ENCODE measurements around the gene CD74. TPM values are rescaled to one million over a fixed set of nuclear protein-coding genes. Genes with fewer than 3 reads are reported as not detected.

CD74 gene
- total and polyA plus RNA-seq, 2 of the 13 experiments (the other 11 are each of a cell fraction or from before 2014, with no cell fraction given): 34.1 to 84.4 TPM

DNA sequence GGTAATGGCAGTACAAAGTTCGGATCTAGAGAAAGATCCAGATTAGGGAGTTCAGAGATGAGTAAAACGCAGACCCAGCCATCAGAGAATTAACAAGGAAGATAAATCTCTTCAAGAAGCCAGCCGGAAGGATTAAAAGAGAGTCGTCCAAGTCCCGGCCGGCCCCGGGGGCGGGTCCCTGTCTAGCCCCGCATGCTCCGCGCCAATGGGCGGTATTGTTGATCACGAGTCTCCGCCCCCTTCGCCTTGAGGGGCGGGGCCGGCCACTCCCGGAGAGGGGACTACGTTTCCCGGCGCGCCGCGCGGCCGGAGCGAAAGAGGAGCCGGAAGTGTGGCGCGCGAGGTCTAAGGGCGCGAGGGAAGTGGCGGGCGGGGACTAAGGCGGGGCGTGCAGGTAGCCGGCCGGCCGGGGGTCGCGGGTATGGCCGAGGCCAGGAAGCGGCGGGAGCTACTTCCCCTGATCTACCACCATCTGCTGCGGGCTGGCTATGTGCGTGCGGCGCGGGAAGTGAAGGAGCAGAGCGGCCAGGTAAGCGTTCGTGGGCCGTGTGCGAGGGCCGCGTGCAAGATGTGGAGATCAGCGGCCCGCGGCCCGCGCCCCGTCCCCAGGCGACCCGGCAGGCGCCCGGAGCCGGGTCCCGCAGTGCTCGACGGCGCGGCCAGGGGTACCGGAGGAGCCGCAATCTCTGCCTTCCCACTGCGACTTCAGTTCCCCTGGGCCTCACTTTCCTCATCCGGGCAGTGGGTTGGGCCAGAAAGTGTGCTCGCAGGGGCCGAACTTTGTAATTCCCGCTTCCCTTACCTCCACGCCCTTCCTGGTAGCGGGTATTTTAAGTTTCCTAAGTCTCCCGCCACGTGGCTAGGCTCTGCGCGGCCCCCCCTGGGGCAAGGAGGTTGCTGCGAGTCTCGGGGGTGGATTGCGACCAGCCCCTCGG lies 55.1 kb downstream of the CD74 start, which contains the start of gene TCOF1 (continued):
- TF ChIP-seq ZBTB2 (CRISPR knock-in tag; IDR thresholded peaks at IDR 0.05; ENCODE audit: low read depth): peak; percentile 48; the same call in 1 of the 2 replicates
- peak; percentile 68 for TF ChIP-seq KAT8 (CRISPR knock-in tag; IDR thresholded peaks at IDR 0.05)
- TF ChIP-seq, protein P1, sequence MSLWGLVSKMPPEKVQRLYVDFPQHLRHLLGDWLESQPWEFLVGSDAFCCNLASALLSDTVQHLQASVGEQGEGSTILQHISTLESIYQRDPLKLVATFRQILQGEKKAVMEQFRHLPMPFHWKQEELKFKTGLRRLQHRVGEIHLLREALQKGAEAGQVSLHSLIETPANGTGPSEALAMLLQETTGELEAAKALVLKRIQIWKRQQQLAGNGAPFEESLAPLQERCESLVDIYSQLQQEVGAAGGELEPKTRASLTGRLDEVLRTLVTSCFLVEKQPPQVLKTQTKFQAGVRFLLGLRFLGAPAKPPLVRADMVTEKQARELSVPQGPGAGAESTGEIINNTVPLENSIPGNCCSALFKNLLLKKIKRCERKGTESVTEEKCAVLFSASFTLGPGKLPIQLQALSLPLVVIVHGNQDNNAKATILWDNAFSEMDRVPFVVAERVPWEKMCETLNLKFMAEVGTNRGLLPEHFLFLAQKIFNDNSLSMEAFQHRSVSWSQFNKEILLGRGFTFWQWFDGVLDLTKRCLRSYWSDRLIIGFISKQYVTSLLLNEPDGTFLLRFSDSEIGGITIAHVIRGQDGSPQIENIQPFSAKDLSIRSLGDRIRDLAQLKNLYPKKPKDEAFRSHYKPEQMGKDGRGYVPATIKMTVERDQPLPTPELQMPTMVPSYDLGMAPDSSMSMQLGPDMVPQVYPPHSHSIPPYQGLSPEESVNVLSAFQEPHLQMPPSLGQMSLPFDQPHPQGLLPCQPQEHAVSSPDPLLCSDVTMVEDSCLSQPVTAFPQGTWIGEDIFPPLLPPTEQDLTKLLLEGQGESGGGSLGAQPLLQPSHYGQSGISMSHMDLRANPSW (CRISPR knock-in tag; IDR thresholded peaks at IDR 0.05; ENCODE audit: borderline replicate concordance): no peak
- TF ChIP-seq KLF12 (CRISPR knock-in tag; IDR thresholded peaks at IDR 0.05; ENCODE audit: borderline replicate concordance): no peak
- TF ChIP-seq NONO (IDR thresholded peaks at IDR 0.05): no peak
- no peak for TF ChIP-seq NONO (CRISPR knock-in tag; conservative IDR thresholded peaks at IDR 0.05)
- TF ChIP-seq, protein P2, sequence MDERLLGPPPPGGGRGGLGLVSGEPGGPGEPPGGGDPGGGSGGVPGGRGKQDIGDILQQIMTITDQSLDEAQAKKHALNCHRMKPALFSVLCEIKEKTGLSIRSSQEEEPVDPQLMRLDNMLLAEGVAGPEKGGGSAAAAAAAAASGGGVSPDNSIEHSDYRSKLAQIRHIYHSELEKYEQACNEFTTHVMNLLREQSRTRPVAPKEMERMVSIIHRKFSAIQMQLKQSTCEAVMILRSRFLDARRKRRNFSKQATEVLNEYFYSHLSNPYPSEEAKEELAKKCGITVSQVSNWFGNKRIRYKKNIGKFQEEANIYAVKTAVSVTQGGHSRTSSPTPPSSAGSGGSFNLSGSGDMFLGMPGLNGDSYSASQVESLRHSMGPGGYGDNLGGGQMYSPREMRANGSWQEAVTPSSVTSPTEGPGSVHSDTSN (CRISPR knock-in tag; IDR thresholded peaks at IDR 0.05): no peak
- TF ChIP-seq ZBTB21 (CRISPR knock-in tag; IDR thresholded peaks at IDR 0.05): no peak
- TF ChIP-seq, protein P3, sequence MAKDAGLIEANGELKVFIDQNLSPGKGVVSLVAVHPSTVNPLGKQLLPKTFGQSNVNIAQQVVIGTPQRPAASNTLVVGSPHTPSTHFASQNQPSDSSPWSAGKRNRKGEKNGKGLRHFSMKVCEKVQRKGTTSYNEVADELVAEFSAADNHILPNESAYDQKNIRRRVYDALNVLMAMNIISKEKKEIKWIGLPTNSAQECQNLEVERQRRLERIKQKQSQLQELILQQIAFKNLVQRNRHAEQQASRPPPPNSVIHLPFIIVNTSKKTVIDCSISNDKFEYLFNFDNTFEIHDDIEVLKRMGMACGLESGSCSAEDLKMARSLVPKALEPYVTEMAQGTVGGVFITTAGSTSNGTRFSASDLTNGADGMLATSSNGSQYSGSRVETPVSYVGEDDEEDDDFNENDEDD (CRISPR knock-in tag; IDR thresholded peaks at IDR 0.05; ENCODE audit: borderline replicate concordance): peak; percentile 95
- no peak for TF ChIP-seq AKAP8 (CRISPR knock-in tag; IDR thresholded peaks at IDR 0.05)
- peak; percentile 14; the same call in 1 of the 2 replicates for TF ChIP-seq RAD21 (CRISPR knock-in tag; IDR thresholded peaks at IDR 0.05)
- no peak for TF ChIP-seq EZH2 (conservative IDR thresholded peaks at IDR 0.05; ENCODE audit: low read depth, low read length)
- peak; percentile 56 for TF ChIP-seq NFYB (CRISPR knock-in tag; IDR thresholded peaks at IDR 0.05)
- TF ChIP-seq RFXANK (CRISPR knock-in tag; IDR thresholded peaks at IDR 0.05): 0 out of 2 replicates have a peak, but pooled peaks have one; percentile 23
- no peak for TF ChIP-seq TCF7 (IDR thresholded peaks at IDR 0.05; ENCODE audit: low read depth)
- TF ChIP-seq PCBP1 (IDR thresholded peaks at IDR 0.05; ENCODE audit: borderline replicate concordance, low read depth, low read length): no peak
- no peak for TF ChIP-seq ZNF572 (CRISPR knock-in tag; IDR thresholded peaks at IDR 0.05)
- TF ChIP-seq RBM22 (optimal IDR thresholded peaks at IDR 0.05; ENCODE audit: low read length): no peak
- TF ChIP-seq ZNF773 (CRISPR knock-in tag; IDR thresholded peaks at IDR 0.05; ENCODE audit: borderline replicate concordance): no peak
- peak; percentile 22; the same call in 1 of the 2 replicates for TF ChIP-seq GMEB2 (CRISPR knock-in tag; IDR thresholded peaks at IDR 0.05; ENCODE audit: low read depth)
- TF ChIP-seq HDAC6 (IDR thresholded peaks at IDR 0.05; ENCODE audit: low read depth, low read length): no peak
- no peak for TF ChIP-seq ZBTB8A (CRISPR knock-in tag; IDR thresholded peaks at IDR 0.05; ENCODE audit: borderline replicate concordance, low read depth)

All from HepG2 (cell line).